Activated effector memory CD4-positive, alpha-beta T cell treated with Interleukin-2 at 50 U/mL for 16 hours (primary cell): ENCODE measurements around the gene QRICH2.
"Not testable (repeated sequence)": the region's sequence is repeated elsewhere in the genome, so short reads cannot be mapped to it uniquely, and the experiment has no call there.

Source experiments
- DNase-seq: peaks from one replicate; pipeline ENCODE4 v3.0.0-alpha.2; 2020

QRICH2 gene

DNA sequence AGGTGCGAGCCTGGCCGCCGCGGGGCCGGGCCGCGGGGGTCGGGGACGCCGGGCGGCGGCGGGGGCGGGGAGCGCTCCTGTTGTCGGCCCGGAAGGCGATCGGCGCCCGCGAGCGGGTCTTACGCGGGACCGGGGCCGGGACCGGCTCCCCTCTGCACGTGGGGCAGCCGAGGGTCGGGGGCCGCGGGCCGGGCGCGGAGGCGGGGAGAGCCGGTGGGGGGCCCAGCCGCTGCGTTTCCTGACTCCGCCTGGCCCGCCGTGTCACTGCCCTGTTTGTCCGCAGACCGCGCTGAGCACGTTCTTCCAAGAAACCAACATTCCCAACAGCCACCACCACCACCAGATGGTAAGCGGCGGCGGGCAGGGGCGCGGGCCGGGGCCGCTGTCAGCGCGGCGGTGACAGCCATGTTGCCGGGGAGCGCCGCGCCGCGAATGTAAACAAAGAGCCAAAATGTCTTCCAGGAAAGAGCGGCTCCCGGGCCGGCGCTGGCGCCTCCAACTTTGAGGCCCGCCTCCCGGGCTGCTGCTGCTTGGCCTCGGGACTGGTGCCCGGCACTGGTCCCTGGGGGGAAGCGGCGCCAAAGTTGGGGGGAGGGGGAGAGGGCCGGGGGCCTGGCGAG is 42.3 kb downstream of the QRICH2 start:
- peak; percentile 45 for DNase-seq

DNA sequence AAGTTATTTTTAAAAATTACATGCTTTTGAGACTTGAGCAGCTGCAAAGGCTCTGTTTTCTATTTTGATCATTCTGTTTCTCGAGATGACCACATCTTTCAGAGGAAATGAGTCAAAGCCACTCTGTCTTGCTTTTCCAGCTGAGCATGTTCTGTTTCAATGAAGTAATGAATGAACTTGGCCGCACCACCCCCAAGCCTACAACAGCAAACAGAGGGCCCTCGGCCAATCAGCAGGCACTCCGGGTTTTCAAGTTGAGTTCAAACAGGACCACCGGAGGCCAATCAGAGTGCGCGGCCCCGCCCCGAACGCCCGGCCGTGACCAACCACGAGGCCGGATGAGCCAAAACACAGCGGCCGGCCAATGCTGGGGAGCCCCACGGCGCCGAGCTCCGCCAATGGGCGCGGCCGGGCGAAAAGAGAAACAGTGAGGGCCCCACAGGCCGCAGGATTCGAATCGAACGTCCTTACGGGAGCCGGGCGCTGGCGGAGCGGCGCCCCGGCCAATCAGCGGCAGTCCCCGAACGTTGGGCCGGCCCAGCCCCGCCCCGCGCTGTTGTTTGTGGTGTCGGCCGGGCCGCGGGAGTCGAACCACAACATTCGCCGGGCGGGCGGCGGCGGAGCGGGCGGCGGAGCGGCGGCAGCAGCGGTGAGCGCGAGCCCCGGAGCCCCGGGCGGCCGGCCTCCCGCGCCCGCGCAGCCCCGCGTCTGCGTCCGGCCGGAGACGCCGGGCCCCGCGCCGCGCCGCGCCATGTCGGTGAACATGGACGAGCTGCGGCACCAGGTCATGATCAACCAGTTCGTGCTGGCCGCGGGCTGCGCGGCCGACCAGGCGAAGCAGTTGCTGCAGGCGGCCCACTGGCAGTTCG is 43.1 kb downstream of the QRICH2 start, which contains the start of gene UBALD2:
TSS of gene UBALD2 (plus strand) at position 594 of the 869 bp plus-strand sequence. CDS start at position 752, 158 bp downstream.
- DNase-seq = peak; percentile 98

DNA sequence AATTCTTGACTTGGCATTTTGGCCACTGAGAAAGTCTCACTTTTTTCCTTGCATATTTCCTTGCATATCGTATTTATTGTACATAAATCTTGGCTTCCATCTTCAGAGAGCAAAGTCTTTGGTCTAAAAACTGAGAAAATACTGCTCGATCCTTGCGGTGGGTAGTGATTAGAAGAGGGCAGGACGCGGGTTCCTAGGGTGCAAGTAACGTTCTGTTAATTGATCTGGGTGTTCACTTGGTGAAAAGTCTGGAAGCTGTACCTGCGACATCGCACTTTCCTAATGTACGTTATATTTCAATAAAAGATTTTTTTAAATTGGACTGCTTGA is 43.7 kb downstream of the QRICH2 start:
- DNase-seq = no peak

DNA sequence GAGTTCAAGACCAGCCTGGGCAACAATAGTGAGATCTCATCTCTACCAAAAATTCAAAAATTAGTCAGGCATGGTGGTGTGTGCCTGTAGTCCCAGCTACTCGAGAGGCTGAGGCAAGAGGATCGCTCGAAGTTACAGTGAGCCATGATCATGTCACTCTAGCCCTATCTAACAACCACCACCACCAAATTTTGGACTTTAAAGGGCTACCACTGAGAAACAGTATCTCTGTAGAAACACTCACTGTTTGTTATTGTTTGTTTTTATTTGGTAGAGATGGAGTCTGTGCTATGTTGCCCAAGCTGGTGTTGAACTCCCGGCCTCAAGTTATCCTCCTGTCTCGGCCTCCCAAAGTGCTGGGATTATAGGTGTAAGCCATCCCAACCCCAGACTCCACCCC is 44.2 kb downstream of the QRICH2 start:
- DNase-seq = no peak

DNA sequence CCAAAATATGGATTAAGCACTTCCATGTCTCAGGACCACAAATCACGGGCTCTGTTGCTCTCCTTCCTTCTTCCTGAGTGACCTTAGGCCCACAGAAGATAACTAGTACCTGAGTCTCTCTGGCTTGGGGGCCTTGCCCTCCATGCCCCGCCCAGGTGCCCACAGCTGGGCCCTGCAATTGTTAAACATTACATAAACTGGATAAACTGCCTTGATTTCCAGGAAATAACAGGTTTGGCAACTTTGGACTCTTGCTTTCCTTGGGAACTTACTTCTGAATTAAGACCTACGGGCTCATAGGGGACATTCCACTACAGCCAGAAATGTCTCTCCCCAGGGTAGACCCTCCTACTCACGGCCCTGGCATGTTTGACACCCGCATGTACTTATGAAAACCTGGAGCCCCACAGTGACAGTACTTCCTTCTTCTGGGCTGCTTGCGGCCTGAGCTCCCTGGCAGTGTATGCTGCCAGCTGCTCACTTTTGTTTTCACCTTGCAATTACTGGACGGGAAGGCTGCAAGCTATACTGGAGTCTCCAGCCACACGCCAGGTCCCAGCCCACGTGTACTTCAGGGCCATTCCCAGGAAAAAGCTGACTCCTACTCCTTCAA is 45.2 kb downstream of the QRICH2 start:
- no peak for DNase-seq

DNA sequence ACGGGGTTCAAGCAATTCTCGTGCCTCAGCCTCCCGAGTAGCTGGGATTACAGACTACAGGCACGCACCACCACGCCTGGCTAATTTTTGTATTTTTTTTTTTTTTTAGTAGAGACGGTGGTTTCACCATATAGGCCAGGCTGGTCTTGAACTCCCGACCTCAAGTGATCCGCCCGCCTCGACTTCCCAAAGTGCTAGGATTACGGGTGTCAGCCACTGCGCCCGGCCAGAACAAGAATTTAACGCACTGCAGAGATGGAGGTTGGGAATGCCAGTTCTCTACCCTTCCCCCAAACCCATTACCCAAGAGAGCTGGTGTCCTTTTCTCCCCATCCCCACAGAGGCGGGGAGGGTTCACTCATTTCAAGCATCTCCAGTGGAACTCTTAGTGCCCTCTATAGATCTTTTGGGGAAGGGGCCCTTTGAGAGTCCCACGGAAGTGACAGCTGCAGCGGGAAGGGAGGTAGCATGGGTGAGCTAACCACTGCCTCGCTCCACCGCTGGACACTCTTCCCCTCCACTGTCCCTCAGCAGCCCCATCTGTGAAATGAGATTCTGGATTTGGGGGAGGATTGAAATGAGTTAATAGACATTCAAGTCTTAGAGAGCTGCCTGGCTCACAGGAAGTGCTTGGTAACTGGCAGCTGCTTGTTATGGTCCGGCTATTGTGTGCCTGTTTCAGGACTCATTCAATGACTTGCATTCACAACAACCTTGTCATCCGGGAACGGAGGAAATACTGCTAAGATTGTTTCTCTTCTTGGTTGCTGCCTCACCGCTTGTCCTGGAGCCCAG is 46.5 kb downstream of the QRICH2 start:
- DNase-seq = no peak

DNA sequence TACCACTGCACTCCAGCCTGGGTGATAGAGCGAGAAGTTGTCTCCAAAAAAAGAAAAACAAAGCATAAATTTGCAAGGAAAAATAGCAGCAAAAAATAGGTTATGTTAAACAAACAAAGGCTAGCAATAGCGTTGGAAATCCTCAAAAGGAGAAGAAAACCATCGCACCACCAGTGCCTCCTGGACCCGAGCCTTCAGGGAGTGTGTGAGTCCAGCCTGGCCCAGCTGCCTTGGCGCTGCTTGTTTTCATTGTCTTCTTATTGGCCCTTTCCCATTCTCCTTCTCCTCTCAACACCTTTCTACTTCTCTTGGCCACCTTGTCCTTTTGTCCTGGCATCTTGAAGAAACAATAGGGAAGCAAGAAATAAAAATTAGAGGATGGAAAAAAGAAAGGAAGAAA is 47.4 kb downstream of the QRICH2 start:
- no peak for DNase-seq

DNA sequence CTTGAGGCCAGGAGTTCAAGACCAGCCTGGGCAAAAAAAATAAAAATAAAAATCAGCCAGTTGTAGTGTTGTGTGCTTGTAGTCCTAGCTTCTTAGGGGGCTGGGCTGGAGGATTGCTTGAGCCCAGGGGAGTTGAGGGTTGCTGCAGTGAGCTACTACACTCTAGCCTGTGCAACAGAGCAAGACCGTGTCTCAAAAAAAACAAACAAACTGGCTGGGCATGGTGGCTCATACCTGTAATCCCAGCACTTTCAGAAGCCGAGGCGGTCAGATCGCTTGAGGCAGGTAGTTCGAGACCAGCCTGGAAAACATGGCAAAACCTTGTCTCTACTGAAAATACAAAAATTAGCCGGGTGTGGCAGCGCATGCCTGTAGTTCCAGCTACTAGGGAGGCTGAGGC is 47.9 kb downstream of the QRICH2 start:
- DNase-seq = no peak

DNA sequence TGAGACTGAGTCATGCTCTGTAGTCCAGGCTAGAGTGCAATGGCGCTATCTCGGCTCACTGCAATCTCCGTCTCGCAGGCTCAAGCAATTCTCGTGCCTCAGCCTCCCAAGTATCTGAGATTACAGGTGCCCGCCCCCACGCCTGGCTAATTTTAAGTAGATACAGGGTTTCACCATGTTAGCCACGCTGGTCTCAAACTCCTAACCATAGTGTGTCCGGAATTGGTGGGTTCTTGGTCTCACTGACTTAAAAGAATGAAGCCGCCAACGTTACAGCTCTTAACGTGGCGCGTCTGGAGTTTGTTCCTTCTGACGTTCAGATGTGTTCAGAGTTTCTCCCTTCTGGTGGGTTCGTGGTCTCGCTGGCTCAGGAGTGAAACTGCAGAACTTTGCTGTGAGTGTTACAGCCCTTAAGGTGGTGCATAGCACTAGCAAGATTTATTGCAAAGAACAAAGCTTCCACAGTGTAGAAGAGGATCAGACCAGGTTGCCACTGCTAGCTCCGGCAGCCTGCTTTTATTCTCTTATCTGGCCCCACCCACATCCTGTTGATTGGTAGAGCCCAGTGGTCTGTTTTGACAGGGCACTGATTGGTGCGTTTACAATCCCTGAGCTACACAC is 51.5 kb downstream of the QRICH2 start:
- DNase-seq = not testable (repeated sequence)

DNA sequence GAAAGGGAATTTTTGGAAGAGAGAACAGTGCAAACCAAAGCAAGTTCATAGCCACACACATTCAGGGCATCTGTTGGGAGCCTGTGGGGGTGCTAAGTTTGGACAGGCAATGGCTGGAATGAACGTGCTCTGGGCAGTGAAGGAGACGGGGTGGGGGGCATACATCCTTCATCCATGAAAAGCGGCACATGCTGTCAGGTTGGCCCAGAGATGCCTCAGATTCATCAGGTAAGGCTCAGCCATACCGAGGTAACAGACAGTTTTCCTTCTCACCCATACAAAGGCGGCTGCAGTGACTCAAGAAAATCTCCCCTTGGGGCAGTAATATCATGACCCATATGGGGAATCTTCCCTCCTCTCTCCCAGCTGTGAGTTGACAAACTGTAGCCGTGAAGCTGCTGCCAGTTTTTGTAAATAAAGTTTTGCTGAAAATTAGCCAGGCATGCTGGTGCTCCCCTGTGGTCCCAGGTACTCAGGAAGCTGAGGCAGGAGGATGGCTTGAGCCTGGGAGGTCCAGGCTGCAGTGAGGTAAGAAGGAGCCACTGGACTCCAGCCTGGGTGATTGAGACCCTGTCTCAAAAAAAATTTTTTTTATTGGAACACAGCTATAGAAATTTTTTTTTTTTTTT is 52.2 kb downstream of the QRICH2 start:
- DNase-seq = no peak

DNA sequence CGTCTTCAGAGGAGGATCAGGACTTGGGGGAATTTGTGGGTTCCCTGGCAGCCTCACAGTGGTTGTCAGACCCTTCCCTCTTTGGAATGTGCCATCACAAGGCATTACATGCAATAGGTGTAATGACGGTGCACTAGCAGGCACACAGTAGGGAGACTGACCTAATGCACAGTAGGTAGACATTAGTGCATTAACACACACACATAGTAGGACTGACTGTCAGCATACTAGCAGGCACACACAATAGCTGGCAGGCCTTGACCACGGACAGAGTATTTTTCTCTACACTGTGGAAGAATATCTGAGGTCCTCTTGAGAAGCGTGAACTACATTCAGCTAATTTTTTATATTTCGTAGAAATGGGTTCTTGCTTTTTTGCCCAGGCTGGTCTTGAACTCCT is 53.8 kb downstream of the QRICH2 start:
- DNase-seq = no peak

DNA sequence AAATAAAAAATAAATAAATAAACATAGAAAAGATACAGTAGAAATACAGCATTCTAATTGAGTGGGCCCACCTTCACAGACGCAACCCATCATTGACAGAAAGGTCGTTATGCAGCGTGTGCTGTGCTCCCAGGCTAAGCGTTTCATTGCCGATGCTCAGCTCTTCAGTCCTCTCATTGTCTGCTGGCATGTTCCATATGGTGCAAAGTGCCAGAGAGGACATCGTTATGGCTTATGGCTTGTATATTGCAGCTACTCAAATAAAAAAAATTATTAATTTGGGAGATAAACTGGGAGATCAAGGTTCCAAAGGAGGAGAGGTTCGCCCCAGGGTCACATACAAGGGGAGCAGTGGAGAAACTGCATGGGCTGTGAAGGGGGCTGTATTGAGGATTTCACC is 54.2 kb downstream of the QRICH2 start:
- no peak for DNase-seq

DNA sequence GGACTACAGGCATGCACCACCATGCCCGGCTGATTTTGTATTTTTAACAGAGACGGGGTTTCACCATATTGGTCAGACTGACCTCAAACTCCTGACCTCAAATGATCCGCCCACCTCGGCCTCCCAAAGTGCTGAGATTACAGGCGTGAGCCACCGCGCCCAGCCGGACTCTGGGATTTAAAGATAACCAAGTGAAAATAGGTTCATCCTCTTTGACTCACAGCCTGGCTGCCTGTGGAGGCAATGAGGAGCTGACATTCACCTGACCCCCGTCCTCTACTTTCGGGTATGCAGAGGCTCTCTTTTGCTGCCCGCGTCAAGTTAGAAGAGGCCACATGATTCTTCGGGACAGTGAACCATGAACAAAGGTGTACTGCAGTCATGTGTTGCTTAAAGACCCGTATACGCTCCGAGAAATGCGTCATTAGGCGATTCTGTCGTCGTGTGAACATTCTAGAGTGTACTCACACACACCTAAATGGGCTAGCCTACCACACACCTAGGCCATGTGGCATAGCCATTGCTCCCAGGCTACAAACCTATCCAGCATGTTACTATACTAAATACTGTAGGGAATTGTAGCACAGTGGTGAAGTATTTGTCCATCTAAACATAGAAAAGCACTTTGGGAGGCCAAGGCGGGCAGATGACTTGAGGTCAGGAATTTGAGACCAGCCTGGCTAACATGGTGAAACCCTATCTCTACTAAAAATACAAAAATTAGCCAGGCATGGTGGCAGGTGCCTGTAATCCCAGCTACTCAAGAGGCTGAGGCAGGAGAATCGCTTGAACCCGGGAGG is 54.9 kb downstream of the QRICH2 start:
- DNase-seq = not testable (repeated sequence)

DNA sequence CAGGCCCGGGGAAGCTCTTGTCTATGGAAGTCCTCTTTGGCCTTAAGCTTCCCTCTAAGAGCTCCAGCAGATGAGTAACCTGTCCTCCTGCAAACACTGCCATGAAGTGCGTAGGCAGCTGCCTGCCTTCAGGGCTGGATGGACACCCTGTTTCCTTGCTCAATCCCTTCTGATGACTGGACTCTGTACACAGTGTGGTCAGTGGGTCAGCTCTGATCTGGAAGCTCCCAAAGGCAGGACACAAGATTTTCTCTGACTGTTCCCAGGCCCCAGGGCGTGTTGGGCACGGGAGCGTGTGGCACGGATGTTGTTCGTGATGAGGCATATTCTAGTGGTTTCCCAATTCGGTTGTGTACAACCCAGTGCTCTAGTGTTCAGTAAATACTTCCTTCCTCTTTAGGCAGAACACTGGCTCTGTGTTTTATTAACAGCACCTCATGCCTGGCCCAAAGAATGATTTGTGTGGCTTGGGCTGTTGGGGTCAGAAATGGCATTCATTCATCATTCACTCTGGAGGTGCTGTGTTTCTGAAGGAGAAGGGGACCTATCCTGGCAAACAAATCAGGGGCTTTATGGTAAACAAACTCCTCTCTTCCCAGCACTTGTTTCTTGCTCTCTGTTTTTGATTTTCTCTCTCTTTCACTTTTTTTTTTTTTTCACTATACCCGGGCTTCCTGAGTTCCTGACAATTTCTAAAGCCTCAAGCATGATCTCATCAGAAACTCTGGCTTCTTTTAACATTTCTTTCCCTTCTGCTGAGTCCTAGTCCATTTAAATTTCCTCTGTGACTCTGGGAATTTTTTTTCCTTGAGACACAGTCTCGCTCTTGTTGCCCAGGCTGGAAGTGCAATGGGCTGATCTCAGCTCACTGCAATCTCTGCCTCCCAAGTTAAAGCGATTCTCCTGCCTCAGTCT is 55.8 kb downstream of the QRICH2 start:
- peak; percentile 45 for DNase-seq

DNA sequence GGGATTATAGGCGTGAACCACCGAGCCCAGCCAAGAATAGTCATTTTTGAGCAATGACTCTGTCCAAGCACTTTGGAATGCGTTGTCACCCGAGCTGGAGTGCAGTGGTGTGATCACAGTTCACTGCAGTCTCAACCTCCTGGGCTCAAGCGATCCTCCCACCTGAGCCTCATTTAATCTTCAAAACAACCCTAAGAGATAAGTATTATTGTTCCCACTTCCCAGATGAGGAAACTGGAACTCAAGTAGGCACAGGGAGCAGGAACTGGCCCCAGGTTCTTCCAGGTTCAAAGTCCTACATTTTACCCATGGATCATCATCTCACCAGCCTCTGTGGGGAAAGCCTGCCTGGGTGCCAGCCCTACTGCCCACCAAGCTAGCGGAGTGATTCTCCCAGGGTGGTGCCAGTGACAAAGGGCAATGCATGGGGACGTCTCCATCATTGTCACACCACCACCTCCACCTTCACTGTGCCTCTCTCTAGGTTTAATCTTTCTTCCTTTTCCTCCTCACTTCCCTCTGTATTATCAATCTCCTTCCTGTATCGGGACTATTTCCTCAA is 56.5 kb downstream of the QRICH2 start:
- DNase-seq = no peak

DNA sequence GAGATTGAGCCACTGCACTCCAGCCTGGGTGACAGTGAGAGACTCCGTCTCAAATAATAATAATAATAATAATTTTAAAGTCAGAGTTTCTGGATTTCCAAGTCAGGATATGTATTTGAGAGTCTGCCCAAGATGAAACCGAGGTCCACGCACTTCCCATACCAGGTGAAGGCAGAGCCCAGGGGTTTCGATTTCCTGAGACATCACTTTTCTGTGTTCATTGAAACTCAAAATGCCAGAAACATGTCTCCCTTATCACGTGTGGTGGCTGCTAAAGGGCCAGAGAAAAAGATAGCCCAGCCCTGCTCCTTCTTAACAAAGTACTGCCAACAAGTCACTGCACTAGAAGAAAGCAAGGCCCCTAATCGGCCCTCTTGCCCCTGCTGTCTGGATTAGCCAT is 57.9 kb downstream of the QRICH2 start:
- no peak for DNase-seq

DNA sequence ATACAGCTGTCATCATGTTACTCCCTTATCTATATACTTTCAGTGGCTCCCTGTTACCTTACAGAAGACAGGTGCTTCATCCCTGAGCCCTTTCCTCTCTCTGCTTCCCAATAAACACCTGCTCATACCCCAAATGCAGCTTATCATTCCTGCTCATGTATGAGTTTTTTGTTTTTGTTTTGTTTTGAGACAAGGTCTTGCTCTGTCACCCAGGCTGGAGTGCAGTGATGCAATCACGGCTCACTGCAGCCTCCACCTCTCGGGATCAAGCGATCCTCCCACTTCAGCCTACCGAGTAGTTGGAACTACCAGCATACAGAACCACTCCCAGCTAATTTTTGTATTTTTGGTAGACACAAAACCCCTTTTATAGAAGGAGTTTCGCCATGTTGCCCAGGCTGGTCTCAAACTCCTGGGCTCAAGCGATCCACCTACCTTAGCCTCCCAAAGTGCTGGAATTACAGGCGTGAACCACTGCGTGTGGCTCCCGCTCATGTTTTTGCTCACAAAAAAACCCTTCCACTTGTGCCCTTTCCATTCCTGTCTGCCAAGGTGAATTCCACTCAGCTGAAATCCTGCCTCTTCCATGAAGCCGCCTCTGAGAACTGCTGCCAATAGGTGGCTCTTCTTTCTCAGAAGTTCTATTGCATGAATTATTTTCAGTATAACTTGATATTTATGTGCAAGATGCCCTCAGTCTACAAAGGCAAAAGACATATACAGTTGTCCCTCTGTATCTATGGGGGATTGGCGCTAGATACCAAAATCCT is 59.9 kb downstream of the QRICH2 start:
- DNase-seq = no peak

DNA sequence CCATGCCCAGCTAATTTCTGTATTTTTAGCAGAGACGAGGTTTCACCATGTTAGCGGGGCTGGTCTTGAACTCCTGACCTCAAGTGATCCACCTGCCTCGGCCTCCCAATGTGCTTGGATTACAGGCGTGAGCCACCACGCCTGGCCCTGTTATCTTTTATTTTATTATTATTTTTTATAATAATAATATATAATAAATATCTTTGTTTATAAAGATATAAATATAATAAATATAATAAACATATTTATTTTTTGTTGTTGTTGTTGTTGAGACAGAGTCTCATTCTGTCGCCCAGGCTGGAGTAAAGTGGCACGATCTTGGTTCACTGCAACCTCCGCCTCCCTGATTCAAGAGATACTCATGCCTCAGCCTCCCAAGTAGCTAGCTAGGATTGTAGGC is 60.8 kb downstream of the QRICH2 start:
- no peak for DNase-seq
